Natural killer cell treated with Interleukin-12 subunit alpha and Interleukin-12 subunit beta and Interleukin-15 and Interleukin-18, amount 100 ng/mL, for 72 hours (primary cell): ENCODE measurements around the gene CENPQ. TPM values are rescaled to one million over a fixed set of nuclear protein-coding genes. Genes with fewer than 3 reads are reported as not detected.
"Not testable (repeated sequence)": the region's sequence is repeated elsewhere in the genome, so short reads cannot be mapped to it uniquely, and the experiment has no call there.

Source experiments
- ATAC-seq, 2 donors: fragments of 150-1000 bp; cut with Tn5 transposase in 1 of 2; sonication (Bioruptor Pico), chemical (Tn5 transposase) in 1 of 2; 2 replicates each; pipeline ENCODE4 v1.10.0; 2021
- DNase-seq: peaks from one replicate; pipeline ENCODE4 v3.0.0; 2022; ENCODE audit warnings: low spot score
- H3K27ac Mint-ChIP-seq, 2 donors: 1 replicate in 1 of 2; 2 replicates in 1 of 2; pipeline ENCODE4 v1.8.0; 2022; ENCODE audit warnings: mixed read lengths in 2 of 2, mild to moderate bottlenecking in 1 of 2, moderate library complexity in 1 of 2
- H3K27me3 Mint-ChIP-seq, 2 donors: 1 replicate in 1 of 2; 2 replicates in 1 of 2; pipeline ENCODE4 v1.8.0; 2022; ENCODE audit warnings: mixed read lengths in 2 of 2
- H3K36me3 Mint-ChIP-seq: one replicate; pipeline ENCODE4 v1.8.0; 2022; ENCODE audit warnings: mixed read lengths
- H3K4me1 Mint-ChIP-seq, 2 donors: 1 replicate in 1 of 2; 2 replicates in 1 of 2; pipeline ENCODE4 v1.8.0; 2022; ENCODE audit warnings: low read depth in 2 of 2, mixed read lengths in 2 of 2, mild to moderate bottlenecking in 1 of 2
- H3K4me3 Mint-ChIP-seq: one replicate; pipeline ENCODE4 v1.8.0; 2022; ENCODE audit warnings: mixed read lengths
- H3K9me3 Mint-ChIP-seq: 2 replicates; pipeline ENCODE4 v1.8.0; 2022; ENCODE audit warnings: mixed read lengths
- total RNA-seq, 2 donors: library from RNA; stranded (reverse); gene quantifications; one replicate each; pipeline ENCODE4 v1.2.3, GENCODE V29; 2022

Gene CENPQ
- total RNA-seq, 2 donors from 2014 or later, result 7.4 to 11.3 TPM

GRCh38 chr6:49476564-49476963 is 13.4 kb downstream of the CENPQ start:
- DNase-seq, H3K27me3 Mint-ChIP-seq, H3K4me1 Mint-ChIP-seq, H3K27ac Mint-ChIP-seq, ATAC-seq, H3K9me3 Mint-ChIP-seq, H3K4me3 Mint-ChIP-seq: not testable (repeated sequence)
- H3K36me3 Mint-ChIP-seq, result peaks cover 31% of the 10 kb centered on the region

- no peak for ATAC-seq
- Mint-ChIP-seq H3K4me3 (no peak overlapping the region), H3K27me3 (no peaks in the 10 kb centered on the region), H3K9me3 (no peaks in the 10 kb centered on the region), H3K36me3 (peaks cover 14% of the 10 kb centered on the region), H3K4me1 (no peaks in the 10 kb centered on the region), H3K27ac (no peak overlapping the region)
- DNase-seq, result no peak
Observed at GRCh38 chr6:49479308-49479970, 16.3 kb downstream of the CENPQ start.

- not testable (repeated sequence) for H3K36me3 Mint-ChIP-seq
Observed at GRCh38 chr6:49481846-49482245, 18.7 kb downstream of the CENPQ start.

DNA sequence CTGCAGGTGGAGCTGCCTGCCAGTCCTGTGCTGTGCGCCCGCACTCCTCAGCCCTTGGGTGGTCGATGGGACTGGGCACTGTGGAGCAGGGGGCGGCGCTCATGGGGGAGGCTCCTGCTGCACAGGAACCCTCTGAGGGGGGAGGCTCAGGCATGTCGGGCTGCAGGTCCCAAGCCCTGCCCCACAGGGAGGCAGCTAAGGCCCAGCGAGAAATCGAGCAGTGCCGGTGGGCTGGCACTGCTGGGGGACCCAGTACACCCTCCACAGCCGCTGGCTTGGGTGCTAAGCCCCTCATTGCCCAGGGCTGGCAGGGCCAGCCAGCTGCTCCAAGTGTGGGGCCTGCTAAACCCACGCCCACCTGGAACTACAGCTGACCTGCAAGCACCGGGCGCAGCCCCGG is 20.2 kb downstream of the CENPQ start:
- not testable (repeated sequence) for H3K27ac Mint-ChIP-seq, H3K27me3 Mint-ChIP-seq, DNase-seq, H3K36me3 Mint-ChIP-seq, H3K4me3 Mint-ChIP-seq, ATAC-seq, H3K9me3 Mint-ChIP-seq, H3K4me1 Mint-ChIP-seq

More at GRCh38 chr6:49481846-49482245, 18.7 kb downstream of the CENPQ start:
- not testable (repeated sequence) for H3K4me3 Mint-ChIP-seq, H3K27ac Mint-ChIP-seq, H3K27me3 Mint-ChIP-seq, DNase-seq, H3K4me1 Mint-ChIP-seq, ATAC-seq, H3K9me3 Mint-ChIP-seq

DNA sequence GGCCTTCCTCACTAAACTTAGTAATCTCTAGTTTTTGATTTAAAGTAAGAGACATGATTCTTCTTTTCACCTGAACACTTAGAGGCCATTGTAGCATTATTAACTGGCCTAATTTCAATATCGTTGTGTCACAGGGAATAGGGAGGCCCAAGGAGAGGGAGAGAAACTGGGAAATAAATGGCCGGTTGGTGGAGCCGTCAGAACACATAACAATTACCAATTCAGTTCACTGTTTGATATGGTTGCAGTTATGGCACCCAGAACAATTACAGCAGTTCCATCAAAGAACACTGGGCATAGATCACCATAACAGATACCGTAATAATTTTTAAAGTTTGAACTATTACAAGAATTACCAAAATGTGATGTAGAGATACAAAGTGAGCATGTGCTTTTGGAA is 27.5 kb downstream of the CENPQ start:
- Mint-ChIP-seq H3K9me3 (no peaks in the 10 kb centered on the region), H3K27ac (no peak overlapping the region), H3K4me1 (no peaks in the 10 kb centered on the region), H3K27me3 (no peaks in the 10 kb centered on the region), H3K4me3 (no peak overlapping the region), H3K36me3 (peaks cover 13% of the 10 kb centered on the region)
- ATAC-seq (no peak), DNase-seq (no peak)

DNA sequence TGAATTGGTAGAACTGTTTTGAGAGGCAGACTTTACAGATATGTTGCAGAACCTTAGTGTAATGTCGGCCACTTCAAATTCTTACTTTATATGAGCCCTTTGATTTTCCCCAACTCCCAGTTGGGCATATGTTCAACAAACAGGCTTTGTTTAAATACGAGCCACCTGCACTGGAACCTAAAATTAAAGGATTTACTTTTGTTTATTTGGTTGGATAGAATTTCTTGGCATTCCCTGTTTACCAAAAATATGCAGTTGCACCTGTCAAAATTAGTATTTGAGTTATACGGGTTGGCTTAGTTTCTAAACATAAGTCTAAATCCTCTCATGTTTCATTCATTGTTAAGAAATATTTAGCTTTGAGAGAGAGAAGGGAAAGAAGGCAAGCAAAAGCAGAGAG is 34.1 kb downstream of the CENPQ start:
- H3K4me1 Mint-ChIP-seq, result no peaks in the 10 kb centered on the region
- H3K27ac Mint-ChIP-seq, result no peak overlapping the region
- H3K4me3 Mint-ChIP-seq, result no peak overlapping the region
- DNase-seq (no peak), ATAC-seq (no peak)
- no peaks in the 10 kb centered on the region for H3K9me3 Mint-ChIP-seq
- no peaks in the 10 kb centered on the region for H3K36me3 Mint-ChIP-seq
- H3K27me3 Mint-ChIP-seq, result no peaks in the 10 kb centered on the region

GRCh38 chr6:49499126-49499525 is 36.0 kb downstream of the CENPQ start:
- DNase-seq (no peak), ATAC-seq (no peak)
- Mint-ChIP-seq H3K4me3 (no peak overlapping the region), H3K27ac (no peak overlapping the region), H3K9me3 (no peaks in the 10 kb centered on the region), H3K27me3 (peaks cover 0 to 7% of the 10 kb centered on the region in 2 donors), H3K36me3 (no peaks in the 10 kb centered on the region), H3K4me1 (no peaks in the 10 kb centered on the region)

GRCh38 chr6:49499623-49500022 is 36.5 kb downstream of the CENPQ start, which contains the start of gene GLYATL3:
Gene GLYATL3, plus strand, starts transcription at chr6:49499923. Its CDS starts 12,068 bp downstream, at chr6:49511991.
- peaks cover 0 to 7% of the 10 kb centered on the region in 2 donors for H3K27me3 Mint-ChIP-seq
- H3K9me3 Mint-ChIP-seq, result no peaks in the 10 kb centered on the region
- H3K27ac Mint-ChIP-seq, result no peak within 1 kb of the TSS
- H3K36me3 Mint-ChIP-seq, result no peaks in the 10 kb centered on the region
- H3K4me1 Mint-ChIP-seq, result no peaks in the 10 kb centered on the region
- no peak for DNase-seq
- ATAC-seq, result no peak
- H3K4me3 Mint-ChIP-seq, result no peak within 1 kb of the TSS

GRCh38 chr6:49504666-49505065 is 41.5 kb downstream of the CENPQ start:
- H3K36me3 Mint-ChIP-seq, result no peaks in the 10 kb centered on the region
- DNase-seq (no peak), ATAC-seq (no peak)
- H3K27me3 Mint-ChIP-seq, result peaks cover 14 to 19% of the 10 kb centered on the region in 2 donors
- H3K4me1 Mint-ChIP-seq, result no peaks in the 10 kb centered on the region
- no peak overlapping the region for H3K27ac Mint-ChIP-seq
- H3K4me3 Mint-ChIP-seq, result no peak overlapping the region
- H3K9me3 Mint-ChIP-seq, result no peaks in the 10 kb centered on the region

DNA sequence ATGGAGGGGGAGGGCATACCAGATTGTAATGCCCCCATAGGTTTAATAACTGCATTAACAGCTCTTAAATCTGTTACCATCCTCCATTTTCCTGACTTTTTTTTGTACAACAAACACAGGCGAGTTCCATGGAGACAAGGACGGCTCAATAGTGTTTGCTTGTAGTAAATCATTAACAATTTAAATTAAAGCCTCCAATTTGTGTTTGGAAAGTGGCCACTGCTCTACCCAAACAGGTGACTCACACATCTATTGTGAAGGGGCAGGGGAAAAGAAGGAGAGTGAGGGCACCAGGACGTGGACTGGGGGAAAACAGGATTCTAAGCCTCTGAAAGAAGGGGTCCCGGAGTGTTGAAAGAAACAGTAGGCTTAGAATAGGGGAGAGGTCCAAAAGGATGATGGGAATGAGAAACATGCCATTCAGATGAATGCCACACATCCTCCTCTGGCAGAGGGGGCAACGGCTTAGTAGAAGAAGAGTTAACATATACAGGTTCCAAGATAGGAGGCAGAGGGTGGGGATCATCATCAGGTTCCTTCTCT is 43.5 kb downstream of the CENPQ start:
- Mint-ChIP-seq H3K4me1 (no peaks in the 10 kb centered on the region), H3K36me3 (no peaks in the 10 kb centered on the region), H3K4me3 (no peak overlapping the region), H3K27me3 (peaks cover 14 to 19% of the 10 kb centered on the region in 2 donors), H3K27ac (no peak overlapping the region), H3K9me3 (no peaks in the 10 kb centered on the region)
- DNase-seq (no peak), ATAC-seq (no peak)

- H3K27me3 Mint-ChIP-seq, result peaks cover 17 to 24% of the 10 kb centered on the region in 2 donors
- no peak overlapping the region for H3K27ac Mint-ChIP-seq
- H3K4me1 Mint-ChIP-seq, result no peaks in the 10 kb centered on the region
- no peaks in the 10 kb centered on the region for H3K36me3 Mint-ChIP-seq
- H3K9me3 Mint-ChIP-seq, result no peaks in the 10 kb centered on the region
- no peak for DNase-seq
- no peak for ATAC-seq
- no peak overlapping the region for H3K4me3 Mint-ChIP-seq
Observed at GRCh38 chr6:49509342-49509741, 46.2 kb downstream of the CENPQ start.

GRCh38 chr6:49513153-49513989 is 50.2 kb downstream of the CENPQ start:
- Mint-ChIP-seq H3K27ac (no peak overlapping the region), H3K27me3 (peaks cover 5 to 12% of the 10 kb centered on the region in 2 donors), H3K4me3 (no peak overlapping the region), H3K4me1 (no peaks in the 10 kb centered on the region), H3K9me3 (no peaks in the 10 kb centered on the region), H3K36me3 (no peaks in the 10 kb centered on the region)
- ATAC-seq (no peak), DNase-seq (no peak)

DNA sequence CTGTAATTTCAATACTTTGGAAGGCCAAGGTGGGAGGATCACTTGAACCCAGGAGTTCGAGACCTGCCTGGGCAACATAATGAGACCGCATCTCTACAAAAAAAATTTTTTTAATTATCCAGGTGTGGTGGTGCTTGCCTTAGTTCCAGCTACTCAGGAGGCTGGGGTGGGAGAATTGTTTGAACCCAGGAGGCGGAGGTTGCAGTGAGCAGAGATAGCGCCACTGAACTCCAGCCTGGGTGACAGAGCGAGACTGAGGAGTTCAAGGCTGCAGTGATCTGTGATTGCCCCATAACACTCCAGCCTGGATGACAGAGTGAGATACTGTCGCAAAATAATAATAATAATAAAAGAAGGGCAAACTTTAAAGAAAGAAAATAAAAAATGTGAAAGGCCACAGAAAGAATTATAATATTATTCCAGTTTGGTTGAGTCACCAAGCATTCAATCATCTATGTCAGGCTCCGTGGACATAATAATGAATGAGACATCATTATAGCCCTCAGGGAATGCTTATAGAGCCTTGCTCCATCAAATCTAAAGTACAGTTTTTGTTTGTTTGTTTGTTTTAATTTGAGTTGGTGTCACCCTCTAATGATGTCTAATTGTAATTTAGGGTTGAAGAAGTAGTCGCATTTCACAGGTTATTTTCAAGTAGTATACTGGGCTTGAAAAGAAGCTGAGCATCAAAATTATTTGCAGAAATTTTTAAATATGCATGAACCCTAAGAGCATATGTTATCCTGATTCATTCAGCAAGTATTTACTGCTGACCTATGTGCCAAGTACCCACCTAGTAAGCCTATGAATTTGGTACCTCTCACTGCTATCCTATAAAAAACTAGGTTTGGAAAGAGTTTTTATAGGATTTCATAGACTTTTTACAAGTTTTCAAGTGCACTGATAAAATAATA is 51.7 kb downstream of the CENPQ start:
- Mint-ChIP-seq H3K27me3 (peaks cover 5 to 12% of the 10 kb centered on the region in 2 donors), H3K4me3 (no peak overlapping the region), H3K4me1 (no peaks in the 10 kb centered on the region), H3K9me3 (no peaks in the 10 kb centered on the region), H3K36me3 (no peaks in the 10 kb centered on the region), H3K27ac (no peak overlapping the region)
- DNase-seq (no peak), ATAC-seq (no peak)
